ENCODE measurements around the gene INPP5A. TPM values are rescaled to one million over a fixed set of nuclear protein-coding genes. Genes with fewer than 3 reads are reported as not detected.

Gene INPP5A
- total and polyA plus RNA-seq, 2 experiments from 2014 or later, result 41.2 to 53.6 TPM

DNA sequence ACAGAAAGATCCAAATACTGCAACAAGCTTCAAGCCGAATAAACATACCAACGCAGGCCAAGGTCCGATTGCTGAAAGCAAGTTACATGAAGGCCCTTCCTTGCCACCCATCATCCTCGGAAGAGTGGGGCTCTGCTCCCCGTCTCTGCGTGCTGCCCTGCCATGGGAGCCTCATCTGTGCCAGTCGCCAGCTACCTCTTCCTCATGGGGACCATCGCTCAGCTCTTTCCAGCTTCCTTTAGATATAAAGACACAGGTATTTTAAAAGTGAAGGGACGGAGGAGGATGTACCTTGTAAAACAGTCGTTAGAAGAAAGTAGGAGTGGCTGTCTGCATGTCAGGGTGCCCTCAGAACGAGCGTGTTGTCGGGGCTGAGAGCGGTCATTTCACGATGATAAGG lies 114.9 kb downstream of the INPP5A start:
- Histone ChIP-seq H4K20me1 (ENCODE audit: insufficient read depth, poor library complexity, severe bottlenecking) (no peaks in the 10 kb centered on the region), H2AFZ (no peak overlapping the region), H3K4me2 (no peak overlapping the region), H3K4me3 (no peak overlapping the region), H3K36me3 (replicated peaks; ENCODE audit: insufficient read depth, low read depth) (no peaks in the 10 kb centered on the region), H3K27me3 (no peaks in the 10 kb centered on the region), H3K4me1 (ENCODE audit: insufficient read depth) (no peaks in the 10 kb centered on the region), H3K27ac (no peak overlapping the region), H3K9me2 (replicated peaks; ENCODE audit: insufficient read depth) (no peaks in the 10 kb centered on the region), H3K9me3 (ENCODE audit: low read depth) (no peaks in the 10 kb centered on the region), H3K79me2 (no peaks in the 10 kb centered on the region)
- 91% methylated on average over 15 of the region's 15 CpGs for WGBS (ENCODE audit: low lambda C conversion rate, missing lambda C conversion rate)
- DNase-seq (ENCODE audit: low spot score), result no peak
- TF ChIP-seq EZH2 (IDR thresholded peaks at IDR 0.05; ENCODE audit: borderline replicate concordance) (no peak), EZH2phosphoT487 (IDR thresholded peaks at IDR 0.05; ENCODE audit: low read depth, severe bottlenecking, unreplicated experiment) (no peak)
- TF ChIP-seq, protein P1, sequence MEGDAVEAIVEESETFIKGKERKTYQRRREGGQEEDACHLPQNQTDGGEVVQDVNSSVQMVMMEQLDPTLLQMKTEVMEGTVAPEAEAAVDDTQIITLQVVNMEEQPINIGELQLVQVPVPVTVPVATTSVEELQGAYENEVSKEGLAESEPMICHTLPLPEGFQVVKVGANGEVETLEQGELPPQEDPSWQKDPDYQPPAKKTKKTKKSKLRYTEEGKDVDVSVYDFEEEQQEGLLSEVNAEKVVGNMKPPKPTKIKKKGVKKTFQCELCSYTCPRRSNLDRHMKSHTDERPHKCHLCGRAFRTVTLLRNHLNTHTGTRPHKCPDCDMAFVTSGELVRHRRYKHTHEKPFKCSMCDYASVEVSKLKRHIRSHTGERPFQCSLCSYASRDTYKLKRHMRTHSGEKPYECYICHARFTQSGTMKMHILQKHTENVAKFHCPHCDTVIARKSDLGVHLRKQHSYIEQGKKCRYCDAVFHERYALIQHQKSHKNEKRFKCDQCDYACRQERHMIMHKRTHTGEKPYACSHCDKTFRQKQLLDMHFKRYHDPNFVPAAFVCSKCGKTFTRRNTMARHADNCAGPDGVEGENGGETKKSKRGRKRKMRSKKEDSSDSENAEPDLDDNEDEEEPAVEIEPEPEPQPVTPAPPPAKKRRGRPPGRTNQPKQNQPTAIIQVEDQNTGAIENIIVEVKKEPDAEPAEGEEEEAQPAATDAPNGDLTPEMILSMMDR (IDR thresholded peaks at IDR 0.05; ENCODE audit: poor library complexity), result no peak

GRCh38 chr10:132652936-132653590 lies 115.5 kb downstream of the INPP5A start:
- no peaks in the 10 kb centered on the region for H4K20me1 ChIP-seq (ENCODE audit: insufficient read depth, poor library complexity, severe bottlenecking)
- H3K36me3 ChIP-seq (replicated peaks; ENCODE audit: insufficient read depth, low read depth), result no peaks in the 10 kb centered on the region
- no peaks in the 10 kb centered on the region for H3K9me3 ChIP-seq (ENCODE audit: low read depth)
- H3K4me2 ChIP-seq, result no peak overlapping the region
- H3K4me1 ChIP-seq (ENCODE audit: insufficient read depth), result no peaks in the 10 kb centered on the region
- H3K79me2 ChIP-seq, result no peaks in the 10 kb centered on the region
- WGBS (ENCODE audit: low lambda C conversion rate, missing lambda C conversion rate), result 96% methylated on average over 31 of the region's 31 CpGs
- TF ChIP-seq EZH2phosphoT487 (IDR thresholded peaks at IDR 0.05; ENCODE audit: low read depth, severe bottlenecking, unreplicated experiment) (no peak), EZH2 (IDR thresholded peaks at IDR 0.05; ENCODE audit: borderline replicate concordance) (no peak)
- TF ChIP-seq, protein P1 (IDR thresholded peaks at IDR 0.05; ENCODE audit: poor library complexity), result no peak
- H3K27ac ChIP-seq, result no peak overlapping the region
- DNase-seq (ENCODE audit: low spot score), result no peak
- H3K4me3 ChIP-seq, result no peak overlapping the region
- H3K27me3 ChIP-seq, result no peaks in the 10 kb centered on the region
- H2AFZ ChIP-seq, result no peak overlapping the region
- no peaks in the 10 kb centered on the region for H3K9me2 ChIP-seq (replicated peaks; ENCODE audit: insufficient read depth)

GRCh38 chr10:132653721-132654120 lies 116.1 kb downstream of the INPP5A start:
- Histone ChIP-seq H3K27me3 (no peaks in the 10 kb centered on the region), H3K4me3 (no peak overlapping the region), H3K9me3 (ENCODE audit: low read depth) (no peaks in the 10 kb centered on the region), H4K20me1 (ENCODE audit: insufficient read depth, poor library complexity, severe bottlenecking) (no peaks in the 10 kb centered on the region), H3K36me3 (replicated peaks; ENCODE audit: insufficient read depth, low read depth) (no peaks in the 10 kb centered on the region), H2AFZ (no peak overlapping the region), H3K27ac (no peak overlapping the region), H3K4me1 (ENCODE audit: insufficient read depth) (no peaks in the 10 kb centered on the region), H3K79me2 (no peaks in the 10 kb centered on the region), H3K9me2 (replicated peaks; ENCODE audit: insufficient read depth) (no peaks in the 10 kb centered on the region), H3K4me2 (no peak overlapping the region)
- TF ChIP-seq, protein P1 (IDR thresholded peaks at IDR 0.05; ENCODE audit: poor library complexity), result no peak
- TF ChIP-seq EZH2phosphoT487 (IDR thresholded peaks at IDR 0.05; ENCODE audit: low read depth, severe bottlenecking, unreplicated experiment), result no peak
- TF ChIP-seq EZH2 (IDR thresholded peaks at IDR 0.05; ENCODE audit: borderline replicate concordance), result no peak
- no peak for DNase-seq (ENCODE audit: low spot score)
- WGBS (ENCODE audit: low lambda C conversion rate, missing lambda C conversion rate), result 94% methylated on average over 20 of the region's 20 CpGs
